Activated T-helper 1 cell treated with anti-CD3 and anti-CD28 coated beads, Interleukin-12 subunit alpha, Interleukin-12 subunit beta, Interleukin-2, Interleukin-4 antibody, amounts not matched to agents 30 ng/mL and 10 ng/mL and 1 ng/mL, durations not matched to agents 14 hours and 24 hours and 36 hours (primary cell): Measurements from ENCODE around the gene ERC2. TPM values are rescaled to one million over a fixed set of nuclear protein-coding genes. Genes with fewer than 3 reads are reported as not detected.

Experiments
- DNase-seq: peaks from one replicate; pipeline ENCODE4 v3.0.0; 2021; ENCODE audit warnings: low spot score
- H3K27ac Mint-ChIP-seq: one replicate; pipeline ENCODE4 v1.8.0; 2021; ENCODE audit warnings: mild to moderate bottlenecking, mixed read lengths
- H3K27me3 Mint-ChIP-seq: one replicate; pipeline ENCODE4 v1.8.0; 2022; ENCODE audit warnings: mild to moderate bottlenecking, moderate library complexity, mixed read lengths; ENCODE audit not compliant: insufficient read depth
- H3K36me3 Mint-ChIP-seq: one replicate; pipeline ENCODE4 v1.8.0; 2021; ENCODE audit warnings: low read depth, mixed read lengths
- H3K4me1 Mint-ChIP-seq: one replicate; pipeline ENCODE4 v1.8.0; 2021; ENCODE audit warnings: low read depth, mixed read lengths
- H3K4me3 Mint-ChIP-seq: one replicate; pipeline ENCODE4 v1.8.0; 2021; ENCODE audit warnings: mild to moderate bottlenecking, moderate library complexity, mixed read lengths
- H3K9me3 Mint-ChIP-seq: one replicate; pipeline ENCODE4 v1.8.0; 2021; ENCODE audit warnings: mixed read lengths
- intact Hi-C: fragments of 100-400 bp; cut with micrococcal nuclease; formaldehyde crosslinking; loops from one replicate; pipeline ENCODE4 v1.15.1; 2024
- total RNA-seq: library from RNA; stranded (reverse); gene quantifications from 2 replicates; pipeline ENCODE4 v1.2.3, GENCODE V29; 2022

ERC2 gene
- total RNA-seq, 1 donor from 2014 or later, result not detected

- H3K4me1 Mint-ChIP-seq, result no peaks in the 10 kb centered on the region
- DNase-seq, result no peak
- H3K36me3 Mint-ChIP-seq, result no peaks in the 10 kb centered on the region
- intact Hi-C loops, result no loop called here
- no peak overlapping the region for H3K27ac Mint-ChIP-seq
- H3K4me3 Mint-ChIP-seq, result no peak overlapping the region
- no peaks in the 10 kb centered on the region for H3K9me3 Mint-ChIP-seq
- no peaks in the 10 kb centered on the region for H3K27me3 Mint-ChIP-seq
These were observed 996.6 kb downstream of the ERC2 start for GRCh38 chr3:55471522-55472280.

- no peak overlapping the region for H3K4me3 Mint-ChIP-seq
These were observed 997.2 kb downstream of the ERC2 start for GRCh38 chr3:55471084-55471483.

GRCh38 chr3:55469957-55470526, 998.2 kb downstream of the ERC2 start:
- Mint-ChIP-seq H3K9me3 (no peaks in the 10 kb centered on the region), H3K27ac (no peak overlapping the region), H3K4me3 (no peak overlapping the region), H3K36me3 (no peaks in the 10 kb centered on the region), H3K27me3 (no peaks in the 10 kb centered on the region), H3K4me1 (no peaks in the 10 kb centered on the region)
- intact Hi-C loops, result no loop called here
- DNase-seq, result no peak

More at GRCh38 chr3:55471084-55471483, 997.2 kb downstream of the ERC2 start:
- DNase-seq, result no peak
- Mint-ChIP-seq H3K27me3 (no peaks in the 10 kb centered on the region), H3K36me3 (no peaks in the 10 kb centered on the region), H3K9me3 (no peaks in the 10 kb centered on the region), H3K27ac (no peak overlapping the region), H3K4me1 (no peaks in the 10 kb centered on the region)
- intact Hi-C loops, result no loop called here

- Mint-ChIP-seq H3K27ac (no peak overlapping the region), H3K36me3 (no peaks in the 10 kb centered on the region), H3K9me3 (no peaks in the 10 kb centered on the region), H3K4me1 (no peaks in the 10 kb centered on the region), H3K4me3 (no peak overlapping the region), H3K27me3 (no peaks in the 10 kb centered on the region)
- no peak for DNase-seq
- intact Hi-C loops, result no loop called here
These were observed 1000.0 kb downstream of the ERC2 start for GRCh38 chr3:55468251-55468650.

GRCh38 chr3:55467099-55467498, 1001.2 kb downstream of the ERC2 start:
- Mint-ChIP-seq H3K36me3 (no peaks in the 10 kb centered on the region), H3K4me3 (no peak overlapping the region), H3K9me3 (no peaks in the 10 kb centered on the region), H3K4me1 (no peaks in the 10 kb centered on the region), H3K27ac (no peak overlapping the region), H3K27me3 (no peaks in the 10 kb centered on the region)
- intact Hi-C loops, result no loop called here
- DNase-seq, result no peak

- Mint-ChIP-seq H3K36me3 (no peaks in the 10 kb centered on the region), H3K4me1 (no peaks in the 10 kb centered on the region), H3K4me3 (no peak overlapping the region), H3K9me3 (no peaks in the 10 kb centered on the region), H3K27me3 (no peaks in the 10 kb centered on the region), H3K27ac (no peak overlapping the region)
- intact Hi-C loops, result no loop called here
- no peak for DNase-seq
These were observed 1001.7 kb downstream of the ERC2 start for GRCh38 chr3:55466526-55466925.

- no peak for DNase-seq
- no peaks in the 10 kb centered on the region for H3K36me3 Mint-ChIP-seq
- H3K9me3 Mint-ChIP-seq, result no peaks in the 10 kb centered on the region
- no peak overlapping the region for H3K27ac Mint-ChIP-seq
- H3K27me3 Mint-ChIP-seq, result no peaks in the 10 kb centered on the region
- intact Hi-C loops, result no loop called here
- no peaks in the 10 kb centered on the region for H3K4me1 Mint-ChIP-seq
- no peak overlapping the region for H3K4me3 Mint-ChIP-seq
These were observed 1006.4 kb downstream of the ERC2 start for GRCh38 chr3:55461896-55462295.

- H3K27me3 Mint-ChIP-seq, result no peaks in the 10 kb centered on the region
- H3K27ac Mint-ChIP-seq, result no peak overlapping the region
- no peak overlapping the region for H3K4me3 Mint-ChIP-seq
- no peaks in the 10 kb centered on the region for H3K36me3 Mint-ChIP-seq
- no peak for DNase-seq
- intact Hi-C loops, result no loop called here
- H3K9me3 Mint-ChIP-seq, result no peaks in the 10 kb centered on the region
- H3K4me1 Mint-ChIP-seq, result no peaks in the 10 kb centered on the region
These were observed 1008.4 kb downstream of the ERC2 start for GRCh38 chr3:55459838-55460237.

Other genes starting within 250 kb of the ERC2 start
- 37.7 and 40.4 TPM in 2 replicates for gene CCDC66, start 88.7 kb upstream of the ERC2 start, total RNA-seq
- 60.8 and 63.6 TPM in 2 replicates for gene TASOR, start 214.8 kb upstream of the ERC2 start, total RNA-seq